OCI-LY1 (cell line): Measurements from ENCODE around the gene KLHL36.

ENCODE experiments used
- H2AFZ ChIP-seq: fragments of 200-600 bp; sonication (generic), shearing (Covaris generic); 2 replicates; pipeline ENCODE4 v1.6.0; 2014; ENCODE audit warnings: antibody characterized with exemption, mild to moderate bottlenecking, low read length
- H3F3A ChIP-seq: fragments of 200-600 bp; sonication (generic), shearing (Covaris generic); 2 replicates; pipeline ENCODE4 v1.6.0; 2014; ENCODE audit warnings: mild to moderate bottlenecking, antibody characterized with exemption, low read length, moderate library complexity; ENCODE audit not compliant: insufficient read depth
- H3K27ac ChIP-seq: fragments of 200-600 bp; sonication (generic); 2 replicates; pipeline ENCODE4 v1.5.1; 2014; ENCODE audit warnings: low read length, mixed run types, mild to moderate bottlenecking, low read depth; ENCODE audit not compliant: poor library complexity, severe bottlenecking
- H3K27me3 ChIP-seq: fragments of 200-600 bp; sonication (generic); 2 replicates; pipeline ENCODE4 v1.6.0; 2014; ENCODE audit warnings: antibody characterized with exemption, mild to moderate bottlenecking, low read length, moderate library complexity; ENCODE audit not compliant: insufficient read depth
- H3K36me3 ChIP-seq: fragments of 200-600 bp; sonication (generic); 2 replicates; pipeline ENCODE4 v1.6.1; 2014; ENCODE audit warnings: mild to moderate bottlenecking, antibody characterized with exemption, low read length, moderate library complexity, mixed read lengths; ENCODE audit not compliant: insufficient read depth
- H3K4me1 ChIP-seq: fragments of 200-600 bp; sonication (generic); 2 replicates; pipeline ENCODE4 v1.5.1; 2014; ENCODE audit warnings: mild to moderate bottlenecking, low read length, moderate library complexity; ENCODE audit not compliant: insufficient read depth, severe bottlenecking
- H3K4me2 ChIP-seq: fragments of 200-600 bp; sonication (generic), shearing (Covaris generic); 2 replicates; pipeline ENCODE4 v1.6.1; 2014; ENCODE audit warnings: low read length
- H3K4me3 ChIP-seq: fragments of 200-600 bp; sonication (generic); 2 replicates; pipeline ENCODE4 v1.5.1; 2014; ENCODE audit warnings: low read length, low read depth, mild to moderate bottlenecking, mixed read lengths; ENCODE audit not compliant: poor library complexity, severe bottlenecking
- H3K79me2 ChIP-seq: fragments of 200-600 bp; shearing (Covaris generic); 2 replicates; pipeline ENCODE4 v1.6.1; 2016; ENCODE audit warnings: mixed run types, low read length, mixed read lengths; ENCODE audit not compliant: insufficient read depth
- H3K9ac ChIP-seq: fragments of 200-600 bp; sonication (generic), shearing (Covaris generic); 2 replicates; pipeline ENCODE4 v1.6.1; 2014; ENCODE audit warnings: mild to moderate bottlenecking, low read length, mixed read lengths
- H3K9me2 ChIP-seq: fragments of 200-600 bp; sonication (generic), shearing (Covaris generic); 2 replicates; pipeline ENCODE4 v1.6.1; 2014; ENCODE audit warnings: low read depth, mild to moderate bottlenecking, low read length, mixed read lengths
- H3K9me3 ChIP-seq: fragments of 200-600 bp; shearing (Covaris generic); 2 replicates; pipeline ENCODE4 v1.6.1; 2014; ENCODE audit warnings: low read length, mixed read lengths
- H4K20me1 ChIP-seq: fragments of 200-600 bp; sonication (generic), shearing (Covaris generic); 2 replicates; pipeline ENCODE4 v1.6.0; 2016; ENCODE audit warnings: mild to moderate bottlenecking, low read length; ENCODE audit not compliant: insufficient read depth
- EZH2 ChIP-seq: fragments of 200-600 bp; sonication (generic), shearing (Covaris generic); IDR thresholded peaks from 2 replicates; pipeline ENCODE4 v1.8.0; 2017; ENCODE audit warnings: borderline replicate concordance, mixed run types, mild to moderate bottlenecking, antibody characterized with exemption, low read length, moderate library complexity, mixed read lengths
- TF ChIP-seq, protein P1 (sequence below): fragments of 200-600 bp; sonication (generic), shearing (Covaris generic); IDR thresholded peaks from 2 replicates; pipeline ENCODE4 v1.5.1; 2017; ENCODE audit warnings: mild to moderate bottlenecking, antibody characterized with exemption, low read length, moderate library complexity, mixed read lengths

KLHL36 gene

GRCh38 chr16:84657229-84657837 is 9.0 kb downstream of the KLHL36 start:
- no peaks in the 10 kb centered on the region for H3K27me3 ChIP-seq
- H3K4me3 ChIP-seq = peak overlapping the region; percentile 55
- no peaks in the 10 kb centered on the region for H3K79me2 ChIP-seq
- peaks cover 44% of the 10 kb centered on the region for H3K36me3 ChIP-seq
- H3F3A ChIP-seq = no peaks in the 10 kb centered on the region
- TF ChIP-seq, protein P1, sequence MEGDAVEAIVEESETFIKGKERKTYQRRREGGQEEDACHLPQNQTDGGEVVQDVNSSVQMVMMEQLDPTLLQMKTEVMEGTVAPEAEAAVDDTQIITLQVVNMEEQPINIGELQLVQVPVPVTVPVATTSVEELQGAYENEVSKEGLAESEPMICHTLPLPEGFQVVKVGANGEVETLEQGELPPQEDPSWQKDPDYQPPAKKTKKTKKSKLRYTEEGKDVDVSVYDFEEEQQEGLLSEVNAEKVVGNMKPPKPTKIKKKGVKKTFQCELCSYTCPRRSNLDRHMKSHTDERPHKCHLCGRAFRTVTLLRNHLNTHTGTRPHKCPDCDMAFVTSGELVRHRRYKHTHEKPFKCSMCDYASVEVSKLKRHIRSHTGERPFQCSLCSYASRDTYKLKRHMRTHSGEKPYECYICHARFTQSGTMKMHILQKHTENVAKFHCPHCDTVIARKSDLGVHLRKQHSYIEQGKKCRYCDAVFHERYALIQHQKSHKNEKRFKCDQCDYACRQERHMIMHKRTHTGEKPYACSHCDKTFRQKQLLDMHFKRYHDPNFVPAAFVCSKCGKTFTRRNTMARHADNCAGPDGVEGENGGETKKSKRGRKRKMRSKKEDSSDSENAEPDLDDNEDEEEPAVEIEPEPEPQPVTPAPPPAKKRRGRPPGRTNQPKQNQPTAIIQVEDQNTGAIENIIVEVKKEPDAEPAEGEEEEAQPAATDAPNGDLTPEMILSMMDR = no peak
- TF ChIP-seq EZH2 = no peak
- H4K20me1 ChIP-seq = no peaks in the 10 kb centered on the region
- H3K4me2 ChIP-seq = peak overlapping the region; percentile 75
- H3K9ac ChIP-seq = no peak overlapping the region; the same call in 1 of the 2 replicates
- peaks cover 23% of the 10 kb centered on the region for H3K4me1 ChIP-seq
- no peak overlapping the region for H2AFZ ChIP-seq
- peak overlapping the region; percentile 74 for H3K27ac ChIP-seq
- H3K9me3 ChIP-seq = no peaks in the 10 kb centered on the region
- H3K9me2 ChIP-seq = no peaks in the 10 kb centered on the region

DNA sequence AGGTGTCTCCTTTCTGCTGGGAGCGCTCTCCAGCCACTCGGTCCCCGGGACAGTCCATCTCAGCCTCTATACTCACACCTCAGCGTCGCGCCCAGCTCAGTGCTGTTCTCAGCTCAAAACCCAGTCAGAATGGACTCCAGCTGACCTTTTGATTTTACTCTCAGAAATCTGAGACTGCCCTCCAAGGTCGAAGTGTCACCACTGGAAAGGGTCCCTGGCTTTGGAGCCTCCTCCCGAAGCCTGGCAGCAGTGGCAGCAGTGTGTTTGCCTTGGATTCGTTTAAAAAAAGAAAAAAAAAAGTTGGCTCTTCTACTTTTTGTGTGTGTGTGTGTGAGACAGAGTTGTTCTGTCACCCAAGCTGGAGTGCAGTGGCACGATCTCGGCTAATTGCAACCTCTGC is 10.4 kb downstream of the KLHL36 start:
- Histone ChIP-seq H3K36me3 (peaks cover 55% of the 10 kb centered on the region), H3K4me3 (no peak overlapping the region), H3K4me1 (peaks cover 36% of the 10 kb centered on the region), H3K4me2 (no peak overlapping the region), H3K9ac (no peak overlapping the region), H3K9me3 (no peaks in the 10 kb centered on the region), H3K9me2 (no peaks in the 10 kb centered on the region), H3F3A (no peaks in the 10 kb centered on the region), H3K27ac (no peak overlapping the region), H3K27me3 (no peaks in the 10 kb centered on the region), H4K20me1 (no peaks in the 10 kb centered on the region), H2AFZ (no peak overlapping the region), H3K79me2 (no peaks in the 10 kb centered on the region)
- TF ChIP-seq EZH2 = no peak
- TF ChIP-seq, protein P1 = no peak

GRCh38 chr16:84659656-84660300 is 11.5 kb downstream of the KLHL36 start:
- peaks cover 35% of the 10 kb centered on the region for H3K4me1 ChIP-seq
- TF ChIP-seq, protein P1 = no peak
- TF ChIP-seq EZH2 = no peak
- no peak overlapping the region for H2AFZ ChIP-seq
- no peaks in the 10 kb centered on the region for H4K20me1 ChIP-seq
- no peaks in the 10 kb centered on the region for H3K27me3 ChIP-seq
- H3K4me2 ChIP-seq = no peak overlapping the region
- H3K79me2 ChIP-seq = no peaks in the 10 kb centered on the region
- no peak overlapping the region for H3K9ac ChIP-seq
- H3K4me3 ChIP-seq = no peak overlapping the region
- H3K27ac ChIP-seq = no peak overlapping the region
- H3K9me3 ChIP-seq = no peaks in the 10 kb centered on the region
- H3K36me3 ChIP-seq = peaks cover 60% of the 10 kb centered on the region
- no peaks in the 10 kb centered on the region for H3F3A ChIP-seq
- no peaks in the 10 kb centered on the region for H3K9me2 ChIP-seq
